ENCODE measurements around the gene MYO7B.

DNA sequence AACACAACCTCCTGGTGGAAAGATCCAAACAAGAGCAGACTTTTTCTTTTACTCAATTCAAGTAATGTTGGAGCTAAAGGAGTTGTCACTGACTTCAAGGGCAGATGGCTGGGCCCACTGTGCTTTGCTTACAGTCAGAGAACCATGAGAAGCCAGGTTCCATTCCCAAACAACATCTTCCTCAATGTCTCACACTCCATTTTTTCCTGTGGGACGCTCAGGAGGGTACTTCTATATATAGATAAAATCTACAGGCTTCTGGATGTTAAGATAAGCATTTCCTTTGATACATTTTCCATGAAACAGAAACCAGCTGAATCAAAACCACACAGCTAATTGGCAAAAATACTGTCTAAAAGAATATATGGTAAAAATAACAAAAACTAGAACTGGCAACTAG, 23.6 kb upstream of the MYO7B start:
- no peak for TF ChIP-seq POLR2A (IDR thresholded peaks at IDR 0.05)
- TF ChIP-seq, protein P1, sequence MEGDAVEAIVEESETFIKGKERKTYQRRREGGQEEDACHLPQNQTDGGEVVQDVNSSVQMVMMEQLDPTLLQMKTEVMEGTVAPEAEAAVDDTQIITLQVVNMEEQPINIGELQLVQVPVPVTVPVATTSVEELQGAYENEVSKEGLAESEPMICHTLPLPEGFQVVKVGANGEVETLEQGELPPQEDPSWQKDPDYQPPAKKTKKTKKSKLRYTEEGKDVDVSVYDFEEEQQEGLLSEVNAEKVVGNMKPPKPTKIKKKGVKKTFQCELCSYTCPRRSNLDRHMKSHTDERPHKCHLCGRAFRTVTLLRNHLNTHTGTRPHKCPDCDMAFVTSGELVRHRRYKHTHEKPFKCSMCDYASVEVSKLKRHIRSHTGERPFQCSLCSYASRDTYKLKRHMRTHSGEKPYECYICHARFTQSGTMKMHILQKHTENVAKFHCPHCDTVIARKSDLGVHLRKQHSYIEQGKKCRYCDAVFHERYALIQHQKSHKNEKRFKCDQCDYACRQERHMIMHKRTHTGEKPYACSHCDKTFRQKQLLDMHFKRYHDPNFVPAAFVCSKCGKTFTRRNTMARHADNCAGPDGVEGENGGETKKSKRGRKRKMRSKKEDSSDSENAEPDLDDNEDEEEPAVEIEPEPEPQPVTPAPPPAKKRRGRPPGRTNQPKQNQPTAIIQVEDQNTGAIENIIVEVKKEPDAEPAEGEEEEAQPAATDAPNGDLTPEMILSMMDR (IDR thresholded peaks at IDR 0.05), result no peak

Data from uterus (tissue), 2 donors.